ENCODE measurements around the gene PLPPR1. TPM values are rescaled to one million over a fixed set of nuclear protein-coding genes. Genes with fewer than 3 reads are reported as not detected.

Gene PLPPR1
- total RNA-seq, 1 donor from 2014 or later: 3.2 TPM

DNA sequence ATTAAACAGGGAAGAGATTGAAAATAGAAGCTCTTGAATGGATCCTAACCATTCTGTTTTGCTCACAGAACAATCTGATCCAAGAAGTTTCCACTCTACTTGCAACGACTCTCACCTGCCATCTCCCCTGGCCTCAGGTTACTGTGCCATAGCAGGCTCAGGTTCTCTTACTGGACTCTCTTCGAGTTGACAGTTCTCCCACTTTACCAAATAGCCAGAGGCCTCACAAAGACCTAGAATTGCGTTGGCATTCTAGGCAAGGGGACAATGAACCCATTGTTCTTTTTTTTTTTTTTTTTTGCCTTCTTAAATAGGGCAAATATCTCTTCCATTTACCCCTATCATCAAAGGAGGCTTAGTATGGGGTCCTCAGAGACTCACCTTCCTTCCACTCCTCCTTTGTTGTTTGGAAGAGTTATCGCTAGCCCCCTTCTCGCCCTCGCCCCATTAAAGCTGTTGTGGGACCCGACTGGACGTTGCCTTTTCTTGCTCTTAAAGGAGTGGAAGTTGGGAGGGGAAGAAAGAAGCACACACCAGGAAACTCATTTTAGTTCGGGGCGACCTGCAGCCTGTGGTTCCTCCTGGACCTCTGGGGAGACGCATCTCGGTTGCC lies 688 bp upstream of the PLPPR1 start:
- H3K4me1 Mint-ChIP-seq: peaks cover 36% of the 10 kb centered on the region
- Histone ChIP-seq H3K4me1 (peaks cover 24% of the 10 kb centered on the region), H2AFZ (replicated peaks) (peak overlapping the region; percentile 85), H4K20me1 (ENCODE audit: low read depth) (no peaks in the 10 kb centered on the region), H3K36me3 (no peaks in the 10 kb centered on the region), H3K79me2 (ENCODE audit: low read depth) (no peaks in the 10 kb centered on the region), H3K27ac (no peak overlapping the region), H3F3A (ENCODE audit: low read depth) (peaks cover 23% of the 10 kb centered on the region), H3K4me2 (peak overlapping the region; percentile 95), H3K27me3 (peaks cover 68% of the 10 kb centered on the region), H3K9me3 (ENCODE audit: low read depth) (no peaks in the 10 kb centered on the region), H3K9ac (no peak overlapping the region), H3K4me3 (peak overlapping the region; percentile 80)
- TF ChIP-seq EZH2phosphoT487 (IDR thresholded peaks at IDR 0.05) (no peak), EZH2 (IDR thresholded peaks at IDR 0.05) (no peak)
- TF ChIP-seq, protein P1, sequence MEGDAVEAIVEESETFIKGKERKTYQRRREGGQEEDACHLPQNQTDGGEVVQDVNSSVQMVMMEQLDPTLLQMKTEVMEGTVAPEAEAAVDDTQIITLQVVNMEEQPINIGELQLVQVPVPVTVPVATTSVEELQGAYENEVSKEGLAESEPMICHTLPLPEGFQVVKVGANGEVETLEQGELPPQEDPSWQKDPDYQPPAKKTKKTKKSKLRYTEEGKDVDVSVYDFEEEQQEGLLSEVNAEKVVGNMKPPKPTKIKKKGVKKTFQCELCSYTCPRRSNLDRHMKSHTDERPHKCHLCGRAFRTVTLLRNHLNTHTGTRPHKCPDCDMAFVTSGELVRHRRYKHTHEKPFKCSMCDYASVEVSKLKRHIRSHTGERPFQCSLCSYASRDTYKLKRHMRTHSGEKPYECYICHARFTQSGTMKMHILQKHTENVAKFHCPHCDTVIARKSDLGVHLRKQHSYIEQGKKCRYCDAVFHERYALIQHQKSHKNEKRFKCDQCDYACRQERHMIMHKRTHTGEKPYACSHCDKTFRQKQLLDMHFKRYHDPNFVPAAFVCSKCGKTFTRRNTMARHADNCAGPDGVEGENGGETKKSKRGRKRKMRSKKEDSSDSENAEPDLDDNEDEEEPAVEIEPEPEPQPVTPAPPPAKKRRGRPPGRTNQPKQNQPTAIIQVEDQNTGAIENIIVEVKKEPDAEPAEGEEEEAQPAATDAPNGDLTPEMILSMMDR (IDR thresholded peaks at IDR 0.05): no peak
- no peaks in the 10 kb centered on the region for H3K36me3 Mint-ChIP-seq
- DNase-seq (ENCODE audit: low spot score): peak; percentile 20
- peak overlapping the region; percentile 57 for H3K27ac Mint-ChIP-seq
- peaks cover 20% of the 10 kb centered on the region for H3K27me3 Mint-ChIP-seq (ENCODE audit: insufficient read depth, low read depth)
- peak overlapping the region; percentile 94 for H3K4me3 Mint-ChIP-seq
- H3K9me3 Mint-ChIP-seq: no peaks in the 10 kb centered on the region

- peak; percentile 53 for DNase-seq (ENCODE audit: low spot score)
These were observed 973 bp downstream of the PLPPR1 start for GRCh38 chr9:101029315-101030085.

GRCh38 chr9:101030086-101030391 lies 1.5 kb downstream of the PLPPR1 start:
- TF ChIP-seq EZH2 (IDR thresholded peaks at IDR 0.05): peak; percentile 62
- TF ChIP-seq, protein P1 (IDR thresholded peaks at IDR 0.05): no peak
- Histone ChIP-seq H2AFZ (replicated peaks) (no peak overlapping the region), H3K36me3 (no peaks in the 10 kb centered on the region), H3K9ac (no peak overlapping the region), H3K79me2 (ENCODE audit: low read depth) (no peaks in the 10 kb centered on the region), H3K27ac (no peak overlapping the region), H4K20me1 (ENCODE audit: low read depth) (no peaks in the 10 kb centered on the region), H3F3A (ENCODE audit: low read depth) (peaks cover 23% of the 10 kb centered on the region), H3K27me3 (peaks cover 80% of the 10 kb centered on the region), H3K4me2 (peak overlapping the region; percentile 95), H3K4me1 (peaks cover 24% of the 10 kb centered on the region), H3K9me3 (ENCODE audit: low read depth) (no peaks in the 10 kb centered on the region), H3K4me3 (peak overlapping the region; percentile 80)
- Mint-ChIP-seq H3K4me3 (peak overlapping the region; percentile 94), H3K4me1 (peaks cover 36% of the 10 kb centered on the region), H3K27ac (no peak overlapping the region), H3K9me3 (no peaks in the 10 kb centered on the region), H3K27me3 (ENCODE audit: insufficient read depth, low read depth) (peaks cover 18% of the 10 kb centered on the region), H3K36me3 (no peaks in the 10 kb centered on the region)
- DNase-seq (ENCODE audit: low spot score): peak; percentile 24

More at GRCh38 chr9:101029315-101030085, 973 bp downstream of the PLPPR1 start:
- peak overlapping the region; percentile 91 for H2AFZ ChIP-seq (replicated peaks)
- Mint-ChIP-seq H3K36me3 (no peaks in the 10 kb centered on the region), H3K27ac (no peak overlapping the region), H3K4me1 (peaks cover 36% of the 10 kb centered on the region), H3K4me3 (peak overlapping the region; percentile 94), H3K27me3 (ENCODE audit: insufficient read depth, low read depth) (peaks cover 18% of the 10 kb centered on the region), H3K9me3 (no peaks in the 10 kb centered on the region)
- no peak for TF ChIP-seq EZH2phosphoT487 (IDR thresholded peaks at IDR 0.05)
- TF ChIP-seq EZH2 (IDR thresholded peaks at IDR 0.05): peak; percentile 80
- TF ChIP-seq, protein P1 (IDR thresholded peaks at IDR 0.05): no peak
- H3K27me3 ChIP-seq: peaks cover 80% of the 10 kb centered on the region
- H3K4me2 ChIP-seq: peak overlapping the region; percentile 95
- H3K4me1 ChIP-seq: peaks cover 24% of the 10 kb centered on the region
- H3K36me3 ChIP-seq: no peaks in the 10 kb centered on the region
- H3F3A ChIP-seq (ENCODE audit: low read depth): peaks cover 23% of the 10 kb centered on the region
- H3K4me3 ChIP-seq: peak overlapping the region; percentile 80
- H3K27ac ChIP-seq: no peak overlapping the region
- H3K79me2 ChIP-seq (ENCODE audit: low read depth): no peaks in the 10 kb centered on the region
- no peak overlapping the region for H3K9ac ChIP-seq
- H4K20me1 ChIP-seq (ENCODE audit: low read depth): no peaks in the 10 kb centered on the region
- H3K9me3 ChIP-seq (ENCODE audit: low read depth): no peaks in the 10 kb centered on the region

Data from neural progenitor cell (in vitro differentiated cells).